NCI-H460 (cell line): ENCODE results near the gene KCNJ14. TPM values are rescaled to one million over a fixed set of nuclear protein-coding genes. Genes with fewer than 3 reads are reported as not detected.

Experiments
- DNase-seq: peaks from one replicate; pipeline ENCODE4 v3.0.0-alpha.2; 2016; ENCODE audit warnings: low read depth; ENCODE audit errors: extremely low read depth
- total RNA-seq: library from RNA; depleted of rRNA; stranded (reverse); fragments of >200 nt; shearing (Covaris generic); gene quantifications from 2 replicates; pipeline ENCODE4 v1.2.3, GENCODE V29; 2014

Gene KCNJ14
- total RNA-seq, 1 experiment from 2014 or later = 2.0 TPM

GRCh38 chr19:48501494-48502349 lies 46.3 kb downstream of the KCNJ14 start:
- peak; percentile 48 for DNase-seq

GRCh38 chr19:48502350-48503018 lies 47.1 kb downstream of the KCNJ14 start:
- DNase-seq = no peak

GRCh38 chr19:48506138-48506733 lies 50.9 kb downstream of the KCNJ14 start:
- peak; percentile 48 for DNase-seq

GRCh38 chr19:48507911-48508439 lies 52.6 kb downstream of the KCNJ14 start:
- DNase-seq = no peak

- no peak for DNase-seq
Measured at GRCh38 chr19:48508729-48509411, 53.5 kb downstream of the KCNJ14 start.

GRCh38 chr19:48509467-48510194 lies 54.3 kb downstream of the KCNJ14 start:
- DNase-seq = no peak

- DNase-seq = peak; percentile 38
Measured at GRCh38 chr19:48510421-48511268, 55.3 kb downstream of the KCNJ14 start.

- DNase-seq = no peak
Measured at GRCh38 chr19:48511321-48511731, 56.0 kb downstream of the KCNJ14 start.

- DNase-seq = no peak
Measured at GRCh38 chr19:48511800-48512503, 56.6 kb downstream of the KCNJ14 start, which contains the start of gene LMTK3. Gene LMTK3, minus strand, starts transcription at chr19:48511835. Its CDS starts 259 bp downstream, at chr19:48511576.

GRCh38 chr19:48512504-48513288 lies 57.3 kb downstream of the KCNJ14 start:
- DNase-seq = no peak

- peak; percentile 56 for DNase-seq
Measured at GRCh38 chr19:48513289-48514122, 58.1 kb downstream of the KCNJ14 start.

- DNase-seq = no peak
Measured at GRCh38 chr19:48514123-48514458, 58.7 kb downstream of the KCNJ14 start.

- DNase-seq = no peak
Measured at GRCh38 chr19:48516536-48516935, 61.2 kb downstream of the KCNJ14 start.
